Measurements from ENCODE around the gene CABLES1.

CABLES1 gene

DNA sequence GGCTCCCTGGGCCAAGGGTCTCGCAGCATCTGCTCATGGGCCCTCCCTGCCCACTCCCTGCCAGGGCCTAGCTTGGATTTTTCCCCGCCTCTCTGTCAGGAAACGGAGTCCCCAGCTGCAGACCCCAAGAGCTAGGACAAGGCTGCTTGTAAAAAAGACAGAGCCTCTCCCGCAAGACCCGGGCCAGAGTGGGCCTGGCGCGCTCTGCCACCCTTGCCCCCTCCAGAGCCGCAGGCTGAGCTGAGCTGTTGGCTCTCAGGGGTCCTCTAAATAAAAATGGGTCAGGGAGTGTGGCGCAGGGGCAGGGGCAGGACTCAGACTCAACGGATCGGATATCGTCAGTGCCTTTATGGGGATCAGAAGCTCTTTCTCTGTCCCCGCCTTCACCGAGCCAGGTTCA lies 112.6 kb downstream of the CABLES1 start:
- DNase-seq = no peak

DNA sequence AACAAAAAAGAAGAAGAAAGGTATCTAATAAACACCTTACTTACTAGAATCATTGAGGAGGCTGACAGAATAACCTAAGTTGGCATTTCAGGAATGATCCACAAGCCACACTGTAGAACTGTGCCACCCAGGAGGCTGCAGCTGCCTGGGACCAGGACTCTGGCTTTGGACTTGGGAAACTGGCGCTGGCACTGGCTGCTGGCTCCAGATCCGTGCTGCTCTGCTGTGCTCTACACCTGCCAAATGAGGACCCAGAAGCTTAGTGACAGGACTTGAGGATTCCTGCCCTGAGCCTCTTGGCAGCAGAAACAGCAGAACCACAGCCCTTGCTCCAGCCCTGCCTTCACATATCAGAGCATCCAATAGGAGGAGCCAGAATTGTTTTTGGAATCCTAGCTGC lies 113.5 kb downstream of the CABLES1 start:
- DNase-seq = no peak

- no peak for DNase-seq
Measured at GRCh38 chr18:23249348-23249747, 114.1 kb downstream of the CABLES1 start.

- peak; percentile 69 to 70 for DNase-seq
Measured at GRCh38 chr18:23250893-23251656, 115.8 kb downstream of the CABLES1 start.

GRCh38 chr18:23253630-23254029 lies 118.3 kb downstream of the CABLES1 start:
- DNase-seq = no peak

GRCh38 chr18:23257137-23257536 lies 121.9 kb downstream of the CABLES1 start:
- DNase-seq = no peak

- peak; percentile 74 to 88 for DNase-seq
Measured at GRCh38 chr18:23257686-23258565, 122.6 kb downstream of the CABLES1 start.

DNA sequence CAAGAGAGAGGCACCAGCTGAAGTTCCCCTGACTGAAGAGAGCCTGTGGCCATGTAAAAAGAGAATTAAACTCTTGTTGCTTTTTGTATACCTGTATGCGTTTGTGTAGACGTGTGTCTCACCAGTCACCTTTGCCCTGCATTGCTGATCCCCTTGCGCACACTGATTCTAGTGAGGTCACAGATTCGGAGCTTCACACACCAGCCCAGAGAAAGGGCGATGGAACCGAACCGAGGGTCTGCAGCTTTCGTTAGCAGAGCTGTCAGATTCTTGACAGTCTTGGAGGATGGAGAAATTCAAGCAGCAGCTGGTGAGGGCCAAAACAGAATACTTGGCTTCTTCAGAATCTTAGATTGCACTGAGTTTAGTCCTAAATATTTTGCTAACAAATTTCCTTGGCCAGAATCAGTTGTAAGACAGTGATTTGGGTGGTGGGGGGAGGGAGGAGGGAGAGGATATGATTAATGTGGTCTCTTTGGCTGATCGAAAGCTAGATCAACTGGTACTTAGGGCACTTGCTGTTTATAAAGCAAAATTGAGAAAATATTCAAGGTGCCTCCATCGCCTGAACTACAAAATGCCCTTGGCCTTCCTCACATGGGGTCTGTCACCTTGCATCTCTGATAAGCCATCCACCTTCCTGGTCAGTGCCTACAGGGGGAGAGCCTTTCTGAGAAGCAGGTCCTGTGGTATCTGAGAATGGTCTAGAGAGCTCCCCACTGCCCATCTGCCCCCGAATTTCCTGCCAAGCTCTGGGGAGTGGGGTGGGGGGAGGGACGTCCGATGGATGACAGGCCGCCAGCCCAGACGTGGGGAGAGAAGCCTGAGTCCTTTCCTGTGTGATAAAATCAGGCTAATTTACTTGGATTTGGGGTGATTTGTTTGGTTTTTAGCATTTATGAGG lies 123.5 kb downstream of the CABLES1 start:
- DNase-seq = no peak

DNA sequence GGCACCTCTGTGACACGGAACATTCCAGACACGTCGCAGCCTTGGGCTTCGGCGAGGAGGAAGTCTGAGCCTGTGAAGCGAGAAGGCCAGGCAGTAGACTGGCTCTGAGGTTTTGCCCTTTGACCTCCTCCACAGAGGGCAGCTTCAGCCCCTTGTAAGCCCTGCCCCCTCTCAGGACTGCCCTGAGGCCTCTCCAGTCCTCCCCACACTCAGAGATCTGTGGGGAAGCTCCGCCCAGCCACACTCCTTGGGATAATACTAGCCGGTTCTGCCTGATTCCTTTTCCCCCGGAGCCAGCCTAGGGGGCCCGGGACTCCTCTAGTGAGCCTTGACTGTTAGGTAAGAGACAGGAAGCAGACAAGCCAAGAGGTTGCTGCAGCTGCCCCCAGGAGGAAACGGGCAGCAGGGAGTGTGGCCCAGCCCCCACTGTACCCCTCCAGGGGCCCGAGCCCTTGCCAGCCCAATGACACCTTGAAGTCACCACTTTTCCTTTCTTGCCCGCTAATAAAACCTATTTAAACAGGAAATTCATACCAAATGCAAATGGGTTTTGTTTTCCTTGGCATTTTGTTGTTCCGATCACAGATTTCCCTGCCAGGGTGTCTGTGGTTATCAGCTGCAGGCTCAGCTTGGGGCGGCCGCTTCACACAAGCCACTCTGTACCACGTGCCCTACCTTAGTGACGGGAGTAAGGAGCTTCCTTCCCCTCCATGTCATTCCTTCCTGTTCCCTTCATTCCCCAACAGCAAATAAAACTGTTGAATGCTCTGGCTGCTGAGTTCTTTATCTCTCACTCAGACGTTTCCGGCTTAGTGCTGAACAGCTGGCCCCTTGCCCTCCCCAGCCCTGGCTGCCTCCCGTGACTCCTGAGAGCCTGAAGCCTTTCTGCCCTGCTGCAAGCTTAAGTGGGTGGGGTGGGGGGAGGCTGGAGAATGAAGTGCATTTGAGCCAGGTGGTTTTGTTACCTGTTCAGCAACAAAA lies 124.7 kb downstream of the CABLES1 start:
- peak in 1 of 2 donors; percentile 16 for DNase-seq

DNA sequence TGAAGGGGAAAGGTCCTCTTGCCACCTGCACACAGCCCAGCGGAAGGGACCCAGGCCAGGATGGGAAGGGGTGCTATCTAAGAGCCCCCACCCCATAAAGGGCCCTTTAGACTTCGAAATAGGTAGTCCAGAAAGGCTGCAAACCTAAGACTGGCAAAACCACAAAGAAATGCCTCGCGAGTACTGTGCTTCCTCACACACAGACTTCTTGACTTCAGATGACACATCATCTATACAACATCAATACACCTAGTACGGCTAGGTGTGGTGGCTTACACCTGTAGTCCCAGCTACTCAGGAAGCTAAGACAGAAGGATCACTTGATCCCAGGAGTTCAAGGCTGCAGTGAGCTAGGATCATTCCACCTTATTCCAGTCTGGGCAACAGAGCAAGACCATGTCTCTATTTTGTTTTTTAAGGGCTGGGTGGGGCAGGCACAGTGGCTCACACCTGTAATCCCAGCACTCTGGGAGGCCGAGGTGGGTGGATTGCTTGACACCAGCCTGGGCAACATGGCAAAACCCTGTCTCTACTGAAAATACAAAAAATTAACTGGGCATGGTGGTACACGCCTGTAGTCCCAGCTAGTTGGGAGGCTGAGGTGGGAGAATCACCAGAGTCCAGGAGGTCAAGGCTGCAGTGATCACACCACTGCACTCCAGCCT lies 125.8 kb downstream of the CABLES1 start:
- no peak for DNase-seq

DNA sequence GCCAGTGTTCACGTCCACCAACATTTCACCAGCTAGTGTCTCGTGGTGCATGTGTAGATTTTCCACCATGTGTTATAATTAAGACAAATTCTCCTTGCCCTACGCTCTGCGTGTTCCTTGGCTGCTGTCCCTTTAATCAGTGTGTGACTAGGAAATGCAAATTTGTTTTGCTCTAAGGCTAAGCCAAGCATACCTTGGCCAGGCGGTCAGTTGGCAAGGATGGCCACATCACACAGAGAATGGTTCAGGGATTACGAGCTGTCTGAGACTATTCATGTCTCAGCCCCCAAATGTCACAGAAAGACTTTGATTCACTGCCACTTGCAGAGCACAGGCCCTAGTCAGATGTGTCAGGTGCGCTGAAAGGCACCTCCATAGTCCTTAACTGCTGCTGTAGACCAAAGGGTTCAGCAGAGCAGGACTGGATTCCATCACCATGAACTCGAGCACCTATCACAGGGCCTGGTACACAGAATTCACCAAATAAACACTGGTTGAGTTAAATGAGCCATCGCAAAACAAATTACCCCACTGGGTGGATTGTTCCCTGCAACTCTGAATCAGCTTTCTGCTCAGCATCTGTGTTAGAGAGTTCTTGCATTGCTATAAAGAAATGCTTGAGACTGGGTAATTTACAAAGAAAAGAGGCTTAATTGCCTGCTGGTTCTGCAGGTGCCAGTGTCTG lies 128.4 kb downstream of the CABLES1 start:
- DNase-seq = no peak

DNA sequence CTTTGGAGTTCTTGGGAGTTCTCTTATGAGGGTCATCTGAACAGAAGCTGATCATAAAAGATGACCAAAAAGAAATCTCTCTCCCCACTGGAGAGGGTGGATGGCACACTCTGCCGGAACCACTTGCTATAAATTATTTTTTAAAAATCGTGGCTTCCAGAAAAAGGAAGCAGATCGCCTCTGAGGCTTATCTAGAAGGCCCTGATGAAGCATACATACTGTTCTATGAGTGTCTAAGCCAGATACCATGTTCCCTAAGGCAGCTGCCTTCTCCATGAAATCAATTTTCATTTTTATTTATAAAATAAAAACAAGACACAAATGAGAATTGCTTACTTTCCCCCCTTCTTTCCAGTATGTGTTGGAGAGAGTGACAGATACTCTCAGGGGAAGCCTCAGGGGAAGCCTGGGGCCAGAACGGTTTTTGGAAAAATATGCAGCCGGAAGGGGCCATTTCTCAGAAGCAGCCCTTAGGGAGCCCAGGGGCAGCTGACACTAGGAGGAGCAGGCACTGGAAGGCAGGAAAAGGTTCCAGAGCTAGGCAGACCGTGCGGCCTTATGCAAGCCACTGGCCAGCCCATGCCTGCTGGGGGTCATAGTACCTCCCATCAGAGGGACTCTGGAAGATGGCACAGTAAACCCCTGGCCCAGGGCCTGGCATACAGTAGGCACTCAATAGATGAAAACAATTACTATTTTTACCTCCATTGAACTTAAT lies 130.6 kb downstream of the CABLES1 start:
- no peak for DNase-seq

DNA sequence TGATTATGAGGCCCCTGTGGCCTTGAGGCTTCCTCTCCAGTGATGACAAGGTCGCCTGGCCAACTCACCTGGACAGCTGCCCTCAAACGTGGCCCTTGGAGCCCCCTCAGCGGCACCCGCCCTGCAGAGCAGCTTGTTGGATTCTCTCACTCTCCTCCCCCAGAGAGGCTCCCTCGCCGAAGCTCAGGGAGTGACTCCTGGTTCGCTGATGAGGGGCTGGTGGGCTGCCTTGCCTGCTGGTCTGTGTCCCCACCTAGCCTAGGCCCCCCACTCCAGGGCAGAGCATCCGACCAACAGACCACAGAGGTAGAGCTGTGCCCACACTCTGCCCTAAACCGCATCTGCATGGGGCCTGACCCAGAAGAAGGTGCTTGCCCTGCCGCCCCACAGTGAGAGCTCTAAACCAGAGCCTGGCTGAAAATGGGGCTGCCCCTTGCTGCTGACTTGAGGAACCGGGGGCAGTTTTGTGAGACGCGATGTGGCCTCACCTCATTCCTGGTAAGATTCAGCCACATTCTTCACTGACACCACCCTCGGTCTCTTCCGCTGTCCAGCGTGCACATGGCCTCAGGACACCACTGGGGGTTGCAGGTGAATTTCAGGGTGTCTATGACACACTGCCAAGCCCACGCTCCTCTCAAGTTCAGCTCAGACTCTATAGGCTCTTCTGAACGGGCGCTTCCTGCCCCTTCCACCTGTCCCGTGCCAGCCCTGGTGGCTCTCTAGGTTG lies 131.6 kb downstream of the CABLES1 start:
- no peak for DNase-seq

- no peak for DNase-seq
Measured at GRCh38 chr18:23267447-23267776, 132.1 kb downstream of the CABLES1 start.

GRCh38 chr18:23268641-23269040 lies 133.4 kb downstream of the CABLES1 start:
- no peak for DNase-seq

GRCh38 chr18:23269068-23269467 lies 133.8 kb downstream of the CABLES1 start:
- DNase-seq = peak; percentile 7 to 55

- no peak for DNase-seq
Measured at GRCh38 chr18:23269928-23270327, 134.6 kb downstream of the CABLES1 start.

GRCh38 chr18:23270986-23271680 lies 135.8 kb downstream of the CABLES1 start:
- DNase-seq = peak; percentile 40 to 83

All from inflammatory macrophage treated with lipopolysaccharide for 1 hour (primary cell).